ENCODE measurements around the gene ZNF668. TPM values are rescaled to one million over a fixed set of nuclear protein-coding genes. Genes with fewer than 3 reads are reported as not detected.

ZNF668 gene
- total RNA-seq, 1 experiment from 2014 or later, result 21.5 TPM

DNA sequence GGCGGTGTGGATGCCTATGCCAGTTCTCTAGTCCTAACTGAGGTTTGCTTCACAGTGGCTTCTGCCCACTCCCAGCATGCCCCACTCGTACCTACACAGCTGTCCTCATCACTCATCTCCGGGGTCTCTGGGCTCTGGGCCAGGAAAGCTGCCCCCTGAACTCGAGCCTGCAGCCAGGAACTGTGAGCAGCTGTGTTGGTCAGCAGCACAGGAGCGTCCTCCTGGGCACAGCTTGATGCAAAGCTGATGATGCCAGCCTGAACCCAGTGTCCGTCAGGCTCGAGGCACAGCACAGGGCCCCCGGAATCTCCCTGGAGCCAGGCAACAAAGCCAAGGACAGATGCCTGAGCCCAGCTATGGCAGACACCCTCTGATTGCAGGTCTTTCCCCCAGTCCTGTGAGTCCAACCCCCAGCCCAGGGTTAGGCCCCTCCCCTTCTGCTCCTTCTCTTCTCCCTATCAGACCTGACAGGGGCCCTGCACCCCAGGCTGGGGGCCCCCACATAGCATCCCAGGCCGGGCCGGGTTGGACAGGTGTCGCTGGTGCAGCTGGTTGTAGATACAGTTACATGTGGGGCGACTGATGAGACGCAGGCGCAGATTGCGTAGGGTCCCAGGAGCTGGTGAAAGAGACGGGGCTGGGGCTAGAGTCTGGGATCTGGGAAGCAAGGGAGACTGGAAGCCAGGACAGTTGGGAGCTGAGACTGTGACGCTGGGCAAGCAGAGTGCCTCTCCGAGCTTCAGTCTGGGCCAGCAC, 12.0 kb upstream of the ZNF668 start:
- CTCF ChIA-PET, result interaction anchor here (0.5 to 0.9 kb wide), 2 partner anchors 32 to 101 kb away, joined by 3 to 4 read pairs; partner anchors contain the start of gene HSD3B7
- Histone ChIP-seq H3K9me3 (ENCODE audit: control insufficient read depth, insufficient read depth, low read depth, low read length) (no peaks in the 10 kb centered on the region), H3K4me3 (ENCODE audit: low read depth in 2 of 2, low read length in 2 of 2) (no peak overlapping the region), H3K27ac (ENCODE audit: low read length) (no peak overlapping the region), H3K36me3 (ENCODE audit: control insufficient read depth, insufficient read depth, low read length) (no peaks in the 10 kb centered on the region), H3K27me3 (ENCODE audit: control insufficient read depth, insufficient read depth, low read length) (no peaks in the 10 kb centered on the region), H3K4me1 (ENCODE audit: control insufficient read depth, insufficient read depth, low read length) (no peaks in the 10 kb centered on the region; the same call in 1 of the 2 replicates)
- in situ Hi-C loops (cut with HindIII; ENCODE audit: low pct_unique_long_range_greater_than_20kb, low sequenced_read_pairs) (no loop called here), intact Hi-C loops (cut with micrococcal nuclease; ENCODE audit: unreplicated experiment) (no loop called here)
- ATAC-seq (no peak), DNase-seq (ENCODE audit: low read depth, low spot score) (no peak)
- TF ChIP-seq POLR2AphosphoS5 (IDR thresholded peaks at IDR 0.05; ENCODE audit: low read depth, low read length) (no peak), SIN3A (IDR thresholded peaks at IDR 0.05; ENCODE audit: borderline replicate concordance, insufficient read depth, low read depth, low read length) (no peak), TCF7L2 (IDR thresholded peaks at IDR 0.05; ENCODE audit: low read depth, low read length) (no peak)
- TF ChIP-seq, protein P1, sequence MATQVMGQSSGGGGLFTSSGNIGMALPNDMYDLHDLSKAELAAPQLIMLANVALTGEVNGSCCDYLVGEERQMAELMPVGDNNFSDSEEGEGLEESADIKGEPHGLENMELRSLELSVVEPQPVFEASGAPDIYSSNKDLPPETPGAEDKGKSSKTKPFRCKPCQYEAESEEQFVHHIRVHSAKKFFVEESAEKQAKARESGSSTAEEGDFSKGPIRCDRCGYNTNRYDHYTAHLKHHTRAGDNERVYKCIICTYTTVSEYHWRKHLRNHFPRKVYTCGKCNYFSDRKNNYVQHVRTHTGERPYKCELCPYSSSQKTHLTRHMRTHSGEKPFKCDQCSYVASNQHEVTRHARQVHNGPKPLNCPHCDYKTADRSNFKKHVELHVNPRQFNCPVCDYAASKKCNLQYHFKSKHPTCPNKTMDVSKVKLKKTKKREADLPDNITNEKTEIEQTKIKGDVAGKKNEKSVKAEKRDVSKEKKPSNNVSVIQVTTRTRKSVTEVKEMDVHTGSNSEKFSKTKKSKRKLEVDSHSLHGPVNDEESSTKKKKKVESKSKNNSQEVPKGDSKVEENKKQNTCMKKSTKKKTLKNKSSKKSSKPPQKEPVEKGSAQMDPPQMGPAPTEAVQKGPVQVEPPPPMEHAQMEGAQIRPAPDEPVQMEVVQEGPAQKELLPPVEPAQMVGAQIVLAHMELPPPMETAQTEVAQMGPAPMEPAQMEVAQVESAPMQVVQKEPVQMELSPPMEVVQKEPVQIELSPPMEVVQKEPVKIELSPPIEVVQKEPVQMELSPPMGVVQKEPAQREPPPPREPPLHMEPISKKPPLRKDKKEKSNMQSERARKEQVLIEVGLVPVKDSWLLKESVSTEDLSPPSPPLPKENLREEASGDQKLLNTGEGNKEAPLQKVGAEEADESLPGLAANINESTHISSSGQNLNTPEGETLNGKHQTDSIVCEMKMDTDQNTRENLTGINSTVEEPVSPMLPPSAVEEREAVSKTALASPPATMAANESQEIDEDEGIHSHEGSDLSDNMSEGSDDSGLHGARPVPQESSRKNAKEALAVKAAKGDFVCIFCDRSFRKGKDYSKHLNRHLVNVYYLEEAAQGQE (IDR thresholded peaks at IDR 0.05; ENCODE audit: insufficient read depth in 1 of 2, low read depth in 2 of 2, low read length in 1 of 2), result no peak
- TF ChIP-seq, protein P2, sequence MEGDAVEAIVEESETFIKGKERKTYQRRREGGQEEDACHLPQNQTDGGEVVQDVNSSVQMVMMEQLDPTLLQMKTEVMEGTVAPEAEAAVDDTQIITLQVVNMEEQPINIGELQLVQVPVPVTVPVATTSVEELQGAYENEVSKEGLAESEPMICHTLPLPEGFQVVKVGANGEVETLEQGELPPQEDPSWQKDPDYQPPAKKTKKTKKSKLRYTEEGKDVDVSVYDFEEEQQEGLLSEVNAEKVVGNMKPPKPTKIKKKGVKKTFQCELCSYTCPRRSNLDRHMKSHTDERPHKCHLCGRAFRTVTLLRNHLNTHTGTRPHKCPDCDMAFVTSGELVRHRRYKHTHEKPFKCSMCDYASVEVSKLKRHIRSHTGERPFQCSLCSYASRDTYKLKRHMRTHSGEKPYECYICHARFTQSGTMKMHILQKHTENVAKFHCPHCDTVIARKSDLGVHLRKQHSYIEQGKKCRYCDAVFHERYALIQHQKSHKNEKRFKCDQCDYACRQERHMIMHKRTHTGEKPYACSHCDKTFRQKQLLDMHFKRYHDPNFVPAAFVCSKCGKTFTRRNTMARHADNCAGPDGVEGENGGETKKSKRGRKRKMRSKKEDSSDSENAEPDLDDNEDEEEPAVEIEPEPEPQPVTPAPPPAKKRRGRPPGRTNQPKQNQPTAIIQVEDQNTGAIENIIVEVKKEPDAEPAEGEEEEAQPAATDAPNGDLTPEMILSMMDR (IDR thresholded peaks at IDR 0.05), result no peak
- BruUV-seq (replicated peaks), result no TSS peak
- POLR2A ChIA-PET, result interaction anchor here (0.6 kb wide), 1 partner anchor 68 kb away, joined by 9 read pairs; no protein-coding TSS in a partner anchor

DNA sequence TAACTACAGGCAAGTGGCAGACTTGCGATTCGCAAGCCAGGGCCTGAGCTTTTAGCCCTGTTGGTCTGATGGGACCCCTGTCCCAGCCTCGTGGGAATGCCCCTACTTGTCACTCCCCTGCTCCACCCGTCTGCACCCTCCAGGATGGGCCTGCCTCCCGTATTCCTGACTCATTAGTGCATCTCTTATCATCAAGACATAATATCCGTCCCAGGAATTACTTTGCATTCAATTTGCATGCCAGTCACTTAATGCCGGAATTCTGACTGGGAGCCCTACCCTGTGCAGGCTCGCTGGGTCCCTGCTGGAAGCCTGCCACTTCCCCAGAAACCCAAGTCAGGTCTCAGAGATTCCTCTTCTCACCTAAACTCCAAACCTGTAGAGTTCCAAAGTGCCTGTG, 11.4 kb upstream of the ZNF668 start:
- Histone ChIP-seq H3K36me3 (ENCODE audit: control insufficient read depth, insufficient read depth, low read length) (no peaks in the 10 kb centered on the region), H3K27ac (ENCODE audit: low read length) (no peak overlapping the region), H3K4me3 (ENCODE audit: low read depth in 2 of 2, low read length in 2 of 2) (no peak overlapping the region), H3K4me1 (ENCODE audit: control insufficient read depth, insufficient read depth, low read length) (no peaks in the 10 kb centered on the region; the same call in 1 of the 2 replicates), H3K27me3 (ENCODE audit: control insufficient read depth, insufficient read depth, low read length) (no peaks in the 10 kb centered on the region), H3K9me3 (ENCODE audit: control insufficient read depth, insufficient read depth, low read depth, low read length) (no peaks in the 10 kb centered on the region)
- intact Hi-C loops (cut with micrococcal nuclease; ENCODE audit: unreplicated experiment) (no loop called here), in situ Hi-C loops (cut with HindIII; ENCODE audit: low pct_unique_long_range_greater_than_20kb, low sequenced_read_pairs) (no loop called here)
- CTCF ChIA-PET, result interaction anchor here (0.5 to 0.9 kb wide), 2 partner anchors 31 to 100 kb away, joined by 3 to 4 read pairs; partner anchors contain the start of gene HSD3B7
- TF ChIP-seq, protein P2 (IDR thresholded peaks at IDR 0.05), result no peak
- TF ChIP-seq SIN3A (IDR thresholded peaks at IDR 0.05; ENCODE audit: borderline replicate concordance, insufficient read depth, low read depth, low read length) (no peak), TCF7L2 (IDR thresholded peaks at IDR 0.05; ENCODE audit: low read depth, low read length) (no peak), POLR2AphosphoS5 (IDR thresholded peaks at IDR 0.05; ENCODE audit: low read depth, low read length) (no peak)
- TF ChIP-seq, protein P1 (IDR thresholded peaks at IDR 0.05; ENCODE audit: insufficient read depth in 1 of 2, low read depth in 2 of 2, low read length in 1 of 2), result no peak
- BruUV-seq (replicated peaks), result no TSS peak
- POLR2A ChIA-PET, result no interaction called here
- ATAC-seq (no peak), DNase-seq (ENCODE audit: low read depth, low spot score) (no peak)

Measured in Panc1 (cell line).